OCI-M1 (cell line): ENCODE results near the gene BET1.

Experiments used
- DNase-seq: peaks from one replicate; lab custom pipeline; 2025; lab: John Stamatoyannopoulos, UW

Gene BET1

DNA sequence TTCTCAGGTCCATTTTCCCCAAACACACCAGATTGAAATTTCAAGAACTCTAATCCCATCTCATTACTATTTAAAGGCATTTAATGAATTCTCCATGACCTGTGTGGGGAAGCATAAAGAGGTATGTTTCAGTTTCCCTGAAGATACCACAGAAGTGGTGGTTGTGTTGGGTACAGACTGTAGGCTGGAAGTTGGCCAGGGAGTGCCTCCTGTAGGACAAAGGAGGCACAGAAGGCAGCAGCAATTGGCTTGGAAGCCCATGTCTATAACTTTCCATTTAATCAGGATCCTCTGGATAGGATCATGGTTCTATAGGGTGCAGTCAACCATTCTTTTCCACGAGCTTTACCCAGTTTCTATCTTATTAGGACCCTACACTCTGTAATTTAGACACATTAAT lies 8.6 kb upstream of the BET1 start:
- peak; percentile 36 for DNase-seq

DNA sequence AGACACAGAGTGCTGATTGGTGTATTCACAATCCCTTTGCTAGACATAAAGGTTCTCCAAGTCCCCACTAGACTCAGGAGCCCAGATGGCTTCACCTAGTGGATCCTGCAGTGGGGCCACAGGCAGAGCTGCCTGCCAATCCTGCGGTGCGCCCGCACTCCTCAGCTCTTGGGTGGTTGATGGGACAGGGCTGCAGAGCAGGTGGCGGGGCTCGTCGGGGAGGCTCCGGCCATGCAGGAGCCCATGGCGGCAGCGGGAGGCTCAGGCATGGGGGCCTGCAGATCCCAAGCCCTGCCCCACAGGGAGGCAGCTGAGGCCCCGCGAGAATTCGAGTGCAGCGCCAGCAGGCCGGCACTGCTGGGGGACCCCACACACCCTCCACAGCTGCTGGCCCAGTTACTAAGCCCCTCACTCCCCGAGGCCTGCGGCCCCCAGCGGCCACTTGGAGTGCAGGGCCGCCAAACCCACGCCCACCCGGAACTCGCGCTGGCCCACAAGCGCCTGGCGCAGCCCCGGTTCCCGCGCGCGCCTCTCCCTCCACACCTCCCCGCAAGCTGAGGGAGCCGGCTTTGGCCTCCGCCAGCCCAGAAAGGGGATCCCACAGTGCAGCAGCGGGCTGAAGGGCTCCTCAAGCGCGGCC lies 7.7 kb upstream of the BET1 start:
- no peak for DNase-seq

DNA sequence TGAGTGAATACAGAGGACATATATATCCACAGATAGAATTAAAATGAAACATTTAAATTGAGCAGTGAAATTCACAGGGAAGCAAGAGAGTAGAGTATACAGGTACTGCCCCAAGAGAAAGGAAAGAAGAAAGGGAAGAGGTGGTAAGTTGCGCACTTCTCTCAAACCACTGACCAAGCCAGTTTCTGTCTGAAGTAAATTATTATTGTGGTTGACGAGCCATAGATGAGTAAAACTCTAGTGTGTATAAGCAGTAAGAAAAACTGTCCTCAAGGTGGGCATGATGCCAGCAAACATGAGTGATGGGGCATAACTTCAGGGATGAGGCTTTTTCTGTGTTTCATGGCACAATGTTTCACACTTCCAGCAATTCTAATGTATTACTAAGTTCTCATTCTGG lies 4.4 kb upstream of the BET1 start:
- DNase-seq = no peak

DNA sequence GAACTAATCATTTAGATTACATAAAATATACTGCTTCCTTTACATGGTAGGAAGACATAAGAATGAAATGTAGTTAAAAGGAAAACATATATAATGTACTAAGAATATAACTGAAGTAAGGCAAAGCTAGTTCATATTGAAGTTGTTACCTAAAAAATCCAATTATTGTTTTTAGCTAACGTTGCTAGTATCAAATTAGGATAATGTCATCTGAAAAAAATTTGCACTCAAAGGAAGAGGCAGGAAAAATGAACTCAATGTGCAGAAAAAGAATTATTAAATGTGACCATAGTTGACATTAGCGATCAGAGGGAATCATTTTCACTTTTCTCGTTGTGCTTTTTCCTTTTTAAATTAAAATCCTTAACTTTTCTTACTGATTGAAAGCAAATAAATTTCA lies 1.6 kb upstream of the BET1 start:
- DNase-seq = no peak

DNA sequence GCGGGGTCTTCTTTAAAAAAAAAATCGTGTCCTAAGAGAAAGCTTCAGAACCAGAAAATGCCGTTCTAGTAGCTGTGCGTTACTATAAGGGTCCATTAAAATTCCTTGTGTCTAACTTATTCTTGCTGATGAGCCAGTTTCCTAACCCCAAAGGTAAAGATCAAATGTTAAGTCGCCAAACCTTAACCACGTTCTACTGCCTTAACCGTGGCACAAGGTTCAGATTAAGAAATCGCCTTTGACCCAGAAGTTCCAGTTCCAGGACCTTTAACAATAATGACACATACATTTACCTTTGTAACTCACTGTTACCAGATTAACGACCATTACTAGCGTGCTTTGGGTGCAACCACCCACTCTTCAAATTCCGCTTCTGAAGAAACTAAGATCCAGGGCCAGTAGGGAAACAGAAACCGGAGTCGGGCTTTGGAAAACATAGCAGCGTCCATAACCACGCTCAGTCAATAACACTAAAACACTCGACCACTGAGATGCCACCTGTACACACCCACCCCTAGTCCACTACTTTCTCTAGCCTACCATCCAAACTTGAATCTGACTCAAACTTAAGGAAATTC lies 620 bp downstream of the BET1 start:
- peak; percentile 80 for DNase-seq

DNA sequence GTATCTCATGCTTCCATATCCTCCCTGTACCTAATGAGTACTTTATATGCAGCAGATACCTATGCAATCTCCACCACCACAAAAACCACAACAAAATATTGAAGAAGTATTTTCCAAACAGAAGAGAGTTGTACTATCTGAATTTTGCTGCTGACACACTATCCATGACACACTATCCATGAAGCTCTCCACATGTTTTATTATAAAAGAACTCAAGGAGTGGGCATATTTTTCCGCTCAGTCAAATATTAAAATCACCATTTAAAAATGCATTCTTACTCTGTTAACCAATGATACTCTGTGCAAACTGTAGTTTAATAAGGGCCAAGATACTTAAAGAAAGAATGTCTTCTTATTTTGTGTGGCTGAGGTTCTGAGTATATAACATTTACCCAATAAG lies 2.8 kb downstream of the BET1 start:
- DNase-seq = no peak

DNA sequence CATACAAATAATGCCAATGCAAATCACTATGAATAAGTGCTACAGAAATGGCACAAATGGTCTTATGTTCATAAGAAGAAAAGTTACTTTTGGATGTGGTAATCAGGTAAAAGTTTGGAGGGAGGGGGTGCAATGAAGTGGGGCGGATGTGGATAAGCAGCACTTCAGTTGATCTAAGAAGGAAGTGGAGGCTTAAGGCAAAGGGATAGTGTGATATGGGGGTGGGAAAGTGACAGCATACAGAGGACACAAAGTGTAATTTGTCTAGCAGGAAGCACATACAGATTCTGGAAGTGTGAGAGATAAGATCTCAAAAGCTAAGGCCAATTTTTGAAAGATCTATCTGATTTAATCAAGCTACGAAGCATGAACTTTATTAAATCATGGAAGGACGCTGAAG lies 6.3 kb downstream of the BET1 start:
- DNase-seq = no peak

DNA sequence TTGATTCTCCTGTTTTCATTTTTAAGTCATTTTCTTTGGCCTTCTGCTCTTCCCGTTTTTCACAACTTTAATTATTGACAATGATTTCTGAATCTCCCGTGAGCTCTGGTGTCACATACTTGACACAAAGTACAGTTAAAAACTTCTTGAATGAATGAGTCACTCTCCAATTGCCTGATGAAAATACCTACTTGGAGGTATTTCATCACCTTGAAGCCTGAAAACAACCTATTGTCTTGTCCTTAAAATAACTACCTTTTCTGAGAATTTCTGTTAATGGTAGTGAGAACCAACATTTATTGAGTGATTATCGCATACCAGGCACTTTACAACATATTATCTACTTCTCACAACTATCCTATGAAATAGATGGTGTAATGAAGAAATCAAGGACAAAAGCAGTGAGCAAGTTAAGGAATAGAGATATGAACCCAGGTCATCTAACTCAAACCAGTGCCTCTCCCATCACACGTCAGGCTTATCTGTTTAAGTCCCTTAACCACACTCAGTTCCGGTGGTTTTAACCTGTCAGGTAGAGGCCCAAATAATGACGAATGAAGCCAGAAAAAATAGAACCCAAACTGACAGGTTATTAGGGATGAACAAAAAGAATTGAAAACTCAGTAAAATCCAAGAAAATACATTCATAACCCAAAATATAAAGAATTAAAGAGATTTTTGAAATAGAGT lies 11.6 kb downstream of the BET1 start:
- DNase-seq = no peak

DNA sequence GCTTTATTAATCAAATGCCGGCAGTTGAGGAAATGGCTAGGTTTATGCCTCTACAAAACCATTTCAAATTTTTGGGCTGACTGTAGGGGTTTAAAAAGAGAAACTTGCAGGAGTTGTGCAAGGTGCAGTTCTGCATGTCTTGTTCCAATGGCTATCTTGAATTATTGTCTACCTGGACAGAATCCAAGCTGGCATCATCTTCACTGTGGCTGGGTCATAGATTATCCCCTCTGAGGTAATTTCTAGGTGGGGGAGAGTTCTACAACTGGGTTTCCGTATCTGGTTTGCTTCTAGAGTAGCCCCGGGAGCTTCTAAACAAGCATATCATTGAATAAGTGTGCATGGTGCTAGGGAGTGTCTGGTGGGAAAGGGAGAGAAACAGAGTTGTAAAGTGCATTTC lies 16.9 kb downstream of the BET1 start:
- no peak for DNase-seq

DNA sequence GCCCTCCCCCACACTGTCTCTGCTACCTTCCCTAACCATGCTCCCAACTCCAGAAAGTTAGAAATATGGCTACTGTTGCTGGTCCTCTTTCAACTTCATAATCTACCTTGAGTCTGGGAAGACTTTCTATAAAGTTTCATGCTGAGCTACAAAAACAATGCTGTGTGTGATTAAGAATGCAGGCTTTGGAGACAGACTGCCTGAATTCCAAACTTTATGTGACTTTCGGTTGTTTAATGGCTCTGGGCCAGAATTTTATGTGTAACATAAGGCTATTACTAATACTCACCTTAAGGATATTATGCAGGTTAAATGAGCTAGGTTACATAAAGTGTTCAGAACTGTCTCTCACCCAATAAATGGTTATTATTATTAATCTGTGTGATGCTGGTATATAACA lies 19.1 kb downstream of the BET1 start:
- no peak for DNase-seq

DNA sequence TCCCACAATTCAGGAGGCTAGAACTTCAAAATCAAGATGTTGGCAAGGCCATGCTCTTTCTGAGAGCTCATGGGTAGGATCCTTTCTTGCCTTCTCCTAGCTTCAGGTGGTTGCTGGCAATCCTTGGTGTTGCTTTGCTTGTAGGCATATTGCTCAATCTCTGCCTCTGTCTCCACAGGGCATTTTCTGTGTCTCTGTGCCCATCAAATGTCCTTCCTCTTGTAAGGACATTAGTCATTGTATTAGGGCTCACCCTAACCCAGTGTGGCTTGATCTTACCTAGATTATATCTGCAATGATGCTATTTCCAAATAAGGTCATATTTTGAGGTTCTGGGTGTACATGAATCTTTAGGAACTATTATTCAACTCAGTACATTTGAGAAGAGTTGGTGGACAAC lies 20.1 kb downstream of the BET1 start:
- no peak for DNase-seq

DNA sequence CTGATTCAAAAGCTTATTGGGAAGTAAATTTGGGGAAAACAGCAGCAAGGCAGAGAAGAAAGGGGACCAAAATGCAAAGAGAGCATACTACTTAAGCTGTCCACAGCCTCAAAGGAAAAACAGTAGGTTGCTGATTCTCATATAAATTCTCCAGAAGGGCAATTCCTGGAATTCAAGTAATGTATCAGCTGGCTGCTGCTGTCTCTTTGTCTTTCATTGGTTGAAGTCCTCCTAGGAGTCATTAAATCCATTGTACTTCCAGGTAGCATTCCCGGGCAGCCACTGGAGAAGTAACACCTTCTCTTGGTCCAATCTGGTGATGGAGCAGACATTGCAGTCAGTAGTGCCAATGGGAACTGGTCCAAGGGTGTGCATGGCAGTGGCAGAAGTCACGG lies 22.7 kb downstream of the BET1 start:
- DNase-seq = no peak

DNA sequence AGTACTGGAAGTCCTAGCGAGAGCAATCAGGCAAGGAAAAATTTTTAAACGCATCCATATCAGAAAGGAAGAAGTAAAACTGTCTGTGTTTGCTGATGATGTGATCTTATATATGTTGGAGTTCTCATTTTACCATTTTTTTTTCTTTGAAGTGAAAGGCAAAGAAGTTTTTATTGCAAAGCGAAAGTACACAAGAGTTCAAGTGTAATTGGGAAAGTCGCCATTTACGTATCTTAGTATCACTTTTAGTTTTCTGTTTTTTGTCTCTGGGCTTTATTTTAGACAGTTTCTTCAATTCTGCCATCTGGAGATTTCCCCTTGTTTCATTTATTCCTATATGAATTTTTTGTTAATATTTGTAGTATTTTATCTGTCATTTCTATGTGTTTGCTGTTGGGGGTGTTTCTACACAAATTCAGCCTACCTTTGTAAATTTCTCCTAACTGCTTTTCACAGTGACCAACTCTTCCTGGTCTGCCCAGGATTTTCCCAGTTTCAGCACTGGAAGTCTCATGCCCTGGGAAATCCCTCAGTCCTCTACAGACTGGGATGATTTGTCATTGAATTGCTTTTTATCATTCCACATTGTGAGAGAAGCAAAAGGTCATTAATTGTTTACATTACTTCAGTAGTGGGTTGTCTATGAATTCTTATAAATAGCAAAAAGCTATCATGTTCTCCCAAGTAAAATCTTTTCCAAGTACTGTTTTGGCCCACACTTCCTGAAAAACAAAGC lies 23.2 kb downstream of the BET1 start:
- DNase-seq = peak; percentile 65

DNA sequence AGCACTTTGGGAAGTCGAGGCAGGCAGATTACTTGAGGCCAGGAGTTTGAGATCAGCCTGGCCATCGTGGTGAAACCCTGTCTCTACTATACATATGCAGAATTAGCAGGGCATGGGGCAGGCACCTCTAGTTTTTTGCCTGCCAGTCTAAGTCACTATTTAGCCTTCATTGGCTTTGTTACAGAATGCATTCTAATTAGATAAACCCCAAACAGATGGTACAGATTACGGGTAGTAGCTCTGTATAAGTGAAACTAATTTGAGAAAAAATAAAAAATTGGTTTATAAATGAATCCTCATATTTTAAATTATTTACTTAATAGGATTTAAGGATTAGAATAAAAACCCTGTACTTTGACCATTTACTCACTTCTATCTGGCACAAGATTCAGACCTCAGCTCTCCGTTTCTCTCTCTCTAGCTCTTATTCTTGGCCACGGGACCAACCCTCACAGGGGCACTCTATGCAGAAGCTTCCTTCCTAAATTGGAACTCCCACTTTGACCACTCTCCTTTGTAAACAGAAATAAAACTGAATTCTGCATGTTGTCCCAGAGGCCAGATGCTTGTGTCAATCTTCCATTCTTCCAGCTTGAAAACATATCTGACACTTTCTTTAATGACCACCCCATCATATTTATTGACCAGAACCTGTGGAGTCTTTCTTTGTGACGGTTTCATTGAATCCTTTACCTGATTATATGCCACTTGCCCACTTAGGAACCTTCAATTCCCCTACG lies 26.8 kb downstream of the BET1 start:
- peak; percentile 51 for DNase-seq

DNA sequence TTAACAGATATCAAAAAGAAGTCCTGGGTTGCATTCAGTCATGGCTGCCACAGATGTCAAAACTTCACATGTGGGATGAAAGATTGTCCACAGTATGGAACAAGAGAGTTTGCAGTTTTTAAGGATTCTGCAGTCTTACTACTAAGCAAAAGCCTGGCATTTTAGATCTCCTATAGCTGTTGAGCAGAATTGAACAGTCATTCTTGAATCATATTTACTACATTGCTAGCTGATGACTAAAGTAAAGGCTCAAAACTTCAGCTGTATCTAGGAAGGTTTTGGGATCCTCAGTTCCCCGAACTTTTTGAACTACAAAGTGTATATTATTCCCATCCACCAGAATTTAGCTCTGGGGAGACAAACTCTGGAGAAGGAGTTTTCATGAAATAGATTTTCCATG lies 31.0 kb downstream of the BET1 start:
- no peak for DNase-seq

DNA sequence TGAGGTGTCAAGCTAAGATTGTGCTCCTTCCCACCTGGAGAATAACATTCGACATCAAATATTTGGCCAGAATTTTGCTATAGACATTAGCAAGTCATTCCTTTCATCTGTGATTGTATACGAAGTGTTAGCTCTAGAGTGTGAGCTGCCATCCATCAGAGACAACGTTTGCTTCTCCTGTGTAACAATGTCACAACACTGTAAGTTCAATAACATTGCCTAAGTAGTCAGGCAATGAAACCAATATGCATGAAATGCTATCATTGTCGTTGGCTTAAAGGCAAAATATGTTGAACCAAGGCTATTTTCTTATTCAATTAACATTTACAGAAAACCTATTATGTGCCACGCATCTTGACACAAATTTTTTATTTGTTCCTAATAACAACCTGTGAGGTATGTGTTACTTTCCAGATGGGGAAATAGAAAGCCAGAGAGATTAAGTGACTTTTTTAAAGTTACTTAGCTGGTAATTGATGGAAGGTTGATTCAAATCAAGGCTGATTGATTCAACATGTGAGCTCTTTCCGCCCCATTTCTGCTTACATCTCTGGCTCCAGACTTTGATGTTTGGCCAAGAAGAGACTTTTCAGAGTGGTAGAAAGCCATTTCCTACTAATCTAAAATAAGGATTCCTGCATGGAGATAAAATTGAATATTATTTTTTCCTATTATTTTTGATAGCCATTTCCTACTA lies 32.0 kb downstream of the BET1 start:
- DNase-seq = no peak

DNA sequence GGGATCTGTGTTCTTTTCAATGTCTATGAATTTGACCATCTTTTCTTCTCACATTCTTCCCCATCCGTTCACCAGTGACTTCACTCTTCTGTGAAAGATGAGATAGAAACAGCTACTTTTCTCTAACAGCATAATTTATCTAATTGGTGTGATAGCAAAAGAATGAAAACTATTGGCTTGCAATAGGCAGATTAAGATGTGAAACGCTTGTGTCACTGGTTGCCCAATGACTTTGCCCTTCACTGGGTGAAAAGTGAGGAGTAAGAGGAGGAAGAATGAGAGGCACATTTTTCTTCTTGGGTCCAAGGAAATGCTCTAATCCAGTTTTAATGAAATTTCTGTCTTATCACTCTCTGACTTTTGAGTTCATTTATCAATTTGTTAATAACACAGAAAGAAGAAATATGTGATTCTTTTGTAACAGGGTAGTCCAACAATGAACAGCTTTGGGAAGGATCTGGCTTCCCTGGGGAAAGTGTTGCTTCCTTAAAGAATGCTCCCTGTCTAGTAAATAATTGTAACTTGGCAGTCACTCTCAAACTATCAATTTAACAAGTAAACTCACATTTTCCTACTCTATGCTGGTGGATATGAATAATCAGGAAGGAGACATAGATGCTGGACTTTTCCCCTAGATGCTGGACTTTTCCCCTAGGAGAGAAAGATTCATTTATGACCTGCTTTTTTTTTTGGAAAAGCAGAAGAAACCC lies 35.1 kb downstream of the BET1 start:
- DNase-seq = no peak

DNA sequence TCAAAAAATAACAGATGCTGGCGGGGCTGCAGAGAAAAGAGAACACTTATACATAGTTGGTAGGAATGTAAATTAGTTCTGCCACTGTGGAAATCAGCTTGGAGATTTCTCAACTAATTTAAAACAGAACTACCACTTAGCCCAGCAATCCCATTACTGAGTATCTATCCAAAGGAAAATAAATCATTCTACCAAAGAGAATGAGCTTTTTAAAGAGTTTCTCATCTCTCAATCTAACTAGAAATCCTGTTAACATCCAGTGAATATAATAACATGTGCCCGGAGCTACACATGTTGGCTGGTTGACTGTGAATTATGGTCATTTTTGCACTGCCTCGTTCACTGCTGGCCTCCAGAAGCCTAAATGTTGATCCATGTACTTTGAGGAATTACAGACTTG lies 39.3 kb downstream of the BET1 start:
- DNase-seq = no peak

DNA sequence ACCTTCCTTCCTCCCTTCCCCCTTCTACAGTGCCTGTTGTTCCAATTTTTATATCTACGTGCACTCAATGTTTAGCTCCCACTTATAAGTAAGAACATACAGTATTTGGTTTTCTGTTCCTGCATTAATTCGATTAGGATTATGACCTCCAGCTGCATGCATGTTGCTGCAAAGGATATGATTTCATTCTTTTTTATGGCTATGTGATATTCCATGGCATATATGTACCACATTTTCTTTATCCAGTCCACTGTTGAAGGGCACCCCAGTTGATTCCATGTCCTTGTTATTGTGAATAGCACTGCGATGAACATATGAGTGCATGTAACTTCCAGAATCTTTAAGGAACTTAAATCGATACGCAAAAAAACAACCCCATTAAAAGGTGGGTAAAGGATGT lies 39.9 kb downstream of the BET1 start:
- no peak for DNase-seq

DNA sequence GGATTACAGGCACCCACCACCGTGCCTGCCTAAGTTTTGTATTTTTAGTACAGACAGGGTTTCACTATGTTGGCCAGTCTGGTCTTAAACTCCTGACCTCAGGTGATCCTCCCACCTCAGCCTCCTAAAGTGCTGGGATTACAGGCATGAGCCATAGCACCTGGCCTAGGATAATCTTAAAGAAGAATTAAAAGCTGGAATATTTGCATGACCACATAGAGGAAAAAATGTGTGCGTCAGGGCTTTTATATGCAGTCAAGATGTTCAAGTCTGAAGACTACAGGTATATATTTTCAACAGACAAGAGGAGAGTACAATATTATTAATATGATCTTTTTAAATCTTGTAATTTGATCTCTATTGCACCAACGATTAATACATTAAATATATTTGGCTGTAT lies 43.2 kb downstream of the BET1 start:
- no peak for DNase-seq

DNA sequence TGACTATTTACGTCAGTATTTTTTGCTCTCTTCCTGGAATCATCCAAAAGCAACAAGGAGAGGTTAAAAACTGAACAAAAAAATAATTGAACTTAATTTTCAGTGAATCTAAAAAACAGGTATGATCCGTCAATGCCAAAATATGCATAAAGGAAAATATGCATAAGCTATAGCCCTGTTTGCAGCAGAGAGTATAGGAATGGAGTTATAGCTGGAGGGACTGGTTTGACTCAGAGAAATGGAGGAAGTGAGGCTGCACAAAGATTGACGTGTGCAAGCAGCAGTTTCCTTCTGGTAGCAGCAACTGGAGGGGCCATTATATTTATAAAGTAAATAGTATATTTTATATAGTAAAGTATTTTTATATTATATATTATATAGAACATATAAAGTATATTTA lies 45.5 kb downstream of the BET1 start:
- DNase-seq = no peak
